Common myeloid progenitor, CD34-positive (primary cell): ENCODE measurements around the gene HDGF.
A peak's percentile ranks its signal among the peaks of the same experiment; 100 is the strongest.

Source experiments
- CTCF ChIA-PET: fragments of 350-600 bp; sonication (Branson Sonifier 250); formaldehyde crosslinking; loops from one replicate; lab custom pipeline; 2021; ENCODE audit warnings: antibody characterized with exemption; lab: Charles Lee
- POLR2A ChIA-PET: fragments of 350-600 bp; sonication (Branson Sonifier 250); formaldehyde crosslinking; loops from one replicate; lab custom pipeline; 2021; ENCODE audit warnings: antibody characterized with exemption; lab: Charles Lee
- DNase-seq, 3 donors: peaks; one replicate each; pipeline versions ENCODE4 v3.0.0 to v3.0.0-alpha.2; 2013
- H3K27ac ChIP-seq, 2 experiments: 1 replicate in 1 of 2; 2 replicates in 1 of 2; pipeline ENCODE4 v1.7.0; 2013; ENCODE audit warnings: inconsistent platforms in 2 of 2, low read length in 2 of 2, mild to moderate bottlenecking in 2 of 2, low read depth in 1 of 2, moderate library complexity in 1 of 2; ENCODE audit not compliant: severe bottlenecking in 2 of 2, insufficient read depth in 1 of 2, poor library complexity in 1 of 2
- H3K27me3 ChIP-seq, 5 experiments: replicated peaks in 2 of 5; 1 replicate in 3 of 5; 2 replicates in 2 of 5; pipeline versions ENCODE4 v1.6.1 to v1.7.0; 2013; ENCODE audit warnings: low read length in 4 of 5, mild to moderate bottlenecking in 2 of 5, moderate library complexity in 2 of 5, inconsistent platforms in 1 of 5; ENCODE audit not compliant: insufficient read depth in 5 of 5, control insufficient read depth in 4 of 5
- H3K36me3 ChIP-seq, 4 experiments: 1 replicate in 2 of 4; 2 replicates in 2 of 4; pipeline versions ENCODE4 v1.6.1 to v1.7.0; 2013; ENCODE audit warnings: low read length in 3 of 4, control low read depth in 1 of 4, mild to moderate bottlenecking in 1 of 4; ENCODE audit not compliant: control insufficient read depth in 4 of 4, insufficient read depth in 4 of 4
- H3K4me1 ChIP-seq, 4 experiments: 1 replicate in 3 of 4; 2 replicates in 1 of 4; pipeline versions ENCODE4 v1.6.1 to v1.7.1; 2013; ENCODE audit warnings: low read length in 3 of 4, mild to moderate bottlenecking in 3 of 4, control low read depth in 1 of 4, inconsistent platforms in 1 of 4, moderate library complexity in 1 of 4; ENCODE audit not compliant: control insufficient read depth in 4 of 4, insufficient read depth in 4 of 4; ENCODE audit errors: control extremely low read depth in 1 of 4
- H3K4me3 ChIP-seq, 7 experiments: 1 replicate in 4 of 7; 2 replicates in 3 of 7; pipeline versions ENCODE4 v1.5.1 to v1.7.0; 2013; ENCODE audit warnings: mild to moderate bottlenecking in 7 of 7, low read length in 6 of 7, moderate library complexity in 6 of 7, inconsistent platforms in 2 of 7, low read depth in 2 of 7, control low read depth in 1 of 7; ENCODE audit not compliant: insufficient read depth in 4 of 7, control insufficient read depth in 1 of 7; ENCODE audit errors: extremely low read depth in 1 of 7
- H3K9me3 ChIP-seq, 5 experiments: 1 replicate in 4 of 5; 2 replicates in 1 of 5; pipeline versions ENCODE4 v1.6.1 to v1.7.1; 2013; ENCODE audit warnings: low read length in 4 of 5, mild to moderate bottlenecking in 2 of 5, inconsistent platforms in 1 of 5, low read depth in 1 of 5, moderate library complexity in 1 of 5; ENCODE audit not compliant: control insufficient read depth in 4 of 5, insufficient read depth in 2 of 5; ENCODE audit errors: control extremely low read depth in 1 of 5
- WGBS: methylation state at CpG from one replicate; pipeline ENCODE4 v1.1.5; 2013; ENCODE audit not compliant: insufficient coverage; 5-methylcytosine and 5-hydroxymethylcytosine counted together

Gene HDGF

DNA sequence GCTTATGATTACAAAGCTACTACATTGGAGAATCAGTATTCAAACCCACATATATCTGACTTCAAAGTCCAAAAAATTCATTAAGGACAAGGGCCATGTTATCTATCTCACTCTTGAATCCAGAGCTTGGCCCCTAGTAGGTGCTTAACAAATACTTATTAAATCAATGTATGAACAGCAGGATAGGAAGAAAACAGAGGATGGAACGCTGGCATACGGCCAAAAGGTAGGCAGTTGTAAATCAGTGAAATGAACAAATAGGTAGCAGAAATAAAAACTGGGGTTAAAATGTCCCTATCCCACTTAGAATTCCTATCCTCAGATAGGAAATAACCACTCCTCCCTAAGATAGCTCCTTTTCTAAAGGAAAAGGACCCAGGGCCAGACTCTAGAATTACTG lies 12.6 kb downstream of the HDGF start:
- Histone ChIP-seq H3K9me3 (no peaks in the 10 kb centered on the region), H3K36me3 (peaks cover 14 to 62% (median 33%) of the 10 kb centered on the region in 4 experiments), H3K4me1 (peaks cover 11 to 32% (median 21%) of the 10 kb centered on the region in 4 experiments), H3K27ac (no peak overlapping the region), H3K27me3 (no peaks in the 10 kb centered on the region), H3K4me3 (no peak overlapping the region)
- POLR2A ChIA-PET = interaction anchor here (0.8 kb wide), 1 partner anchor 11 kb away, joined by 3 read pairs; the partner anchor contains the start of genes ISG20L2 and METTL25B
- WGBS = no CpG with 5 or more reads among the region's 2 CpGs
- CTCF ChIA-PET = interaction anchor here (1.4 kb wide), 1 partner anchor 12 kb away, joined by 4 read pairs; the partner anchor contains the start of gene METTL25B
- DNase-seq = no peak

- Histone ChIP-seq H3K27me3 (no peaks in the 10 kb centered on the region), H3K36me3 (peaks cover 18 to 62% (median 34%) of the 10 kb centered on the region in 4 experiments), H3K4me3 (no peak overlapping the region), H3K9me3 (no peaks in the 10 kb centered on the region), H3K4me1 (peaks cover 11 to 29% (median 18%) of the 10 kb centered on the region in 4 experiments), H3K27ac (no peak overlapping the region)
- ChIA-PET CTCF (interaction anchor here (1.4 kb wide), 1 partner anchor 11 kb away, joined by 4 read pairs; the partner anchor contains the start of gene METTL25B), POLR2A (interaction anchor here (0.8 kb wide), 1 partner anchor 10 kb away, joined by 3 read pairs; the partner anchor contains the start of genes ISG20L2 and METTL25B)
- no peak for DNase-seq
- WGBS = 95% methylated on average over 7 of the region's 10 CpGs
Observed at GRCh38 chr1:156738407-156738806, 13.1 kb downstream of the HDGF start.

DNA sequence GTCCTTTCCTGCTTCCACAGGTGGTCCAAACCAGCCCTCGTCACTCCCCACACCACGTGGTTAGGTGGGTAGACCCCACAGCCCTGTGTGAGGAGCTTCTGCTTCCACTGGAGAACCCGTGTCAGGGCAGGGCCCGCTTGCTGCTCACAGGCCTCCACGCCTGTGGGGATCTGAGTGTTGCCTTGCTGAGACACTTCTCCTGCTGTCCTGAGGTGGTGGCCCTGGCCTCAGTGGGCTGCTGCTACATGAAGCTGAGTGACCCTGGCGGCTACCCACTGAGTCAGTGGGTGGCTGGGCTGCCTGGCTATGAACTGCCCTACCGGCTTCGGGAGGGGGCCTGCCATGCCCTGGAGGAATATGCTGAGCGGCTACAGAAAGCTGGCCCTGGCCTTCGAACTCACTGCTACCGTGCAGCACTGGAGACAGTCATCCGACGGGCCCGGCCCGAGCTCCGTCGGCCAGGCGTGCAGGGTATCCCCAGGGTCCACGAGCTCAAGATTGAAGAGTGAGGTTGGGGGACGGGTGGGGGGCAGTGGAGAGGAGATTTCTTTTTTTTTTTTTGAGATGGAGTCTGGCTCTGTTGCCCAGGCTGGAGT lies 17.4 kb downstream of the HDGF start:
- WGBS = 98% methylated on average over 19 of the region's 20 CpGs
- Histone ChIP-seq H3K27ac (no peak overlapping the region), H3K4me3 (no peak overlapping the region), H3K36me3 (peaks cover 16 to 60% (median 33%) of the 10 kb centered on the region in 4 experiments), H3K4me1 (peaks cover 4 to 7% (median 7%) of the 10 kb centered on the region in 4 experiments), H3K9me3 (no peaks in the 10 kb centered on the region), H3K27me3 (no peaks in the 10 kb centered on the region)
- DNase-seq = no peak
- ChIA-PET POLR2A (no interaction called here), CTCF (interaction anchor here (1.1 kb wide), 1 partner anchor 44 kb away, joined by 3 read pairs; no protein-coding TSS in a partner anchor)

DNA sequence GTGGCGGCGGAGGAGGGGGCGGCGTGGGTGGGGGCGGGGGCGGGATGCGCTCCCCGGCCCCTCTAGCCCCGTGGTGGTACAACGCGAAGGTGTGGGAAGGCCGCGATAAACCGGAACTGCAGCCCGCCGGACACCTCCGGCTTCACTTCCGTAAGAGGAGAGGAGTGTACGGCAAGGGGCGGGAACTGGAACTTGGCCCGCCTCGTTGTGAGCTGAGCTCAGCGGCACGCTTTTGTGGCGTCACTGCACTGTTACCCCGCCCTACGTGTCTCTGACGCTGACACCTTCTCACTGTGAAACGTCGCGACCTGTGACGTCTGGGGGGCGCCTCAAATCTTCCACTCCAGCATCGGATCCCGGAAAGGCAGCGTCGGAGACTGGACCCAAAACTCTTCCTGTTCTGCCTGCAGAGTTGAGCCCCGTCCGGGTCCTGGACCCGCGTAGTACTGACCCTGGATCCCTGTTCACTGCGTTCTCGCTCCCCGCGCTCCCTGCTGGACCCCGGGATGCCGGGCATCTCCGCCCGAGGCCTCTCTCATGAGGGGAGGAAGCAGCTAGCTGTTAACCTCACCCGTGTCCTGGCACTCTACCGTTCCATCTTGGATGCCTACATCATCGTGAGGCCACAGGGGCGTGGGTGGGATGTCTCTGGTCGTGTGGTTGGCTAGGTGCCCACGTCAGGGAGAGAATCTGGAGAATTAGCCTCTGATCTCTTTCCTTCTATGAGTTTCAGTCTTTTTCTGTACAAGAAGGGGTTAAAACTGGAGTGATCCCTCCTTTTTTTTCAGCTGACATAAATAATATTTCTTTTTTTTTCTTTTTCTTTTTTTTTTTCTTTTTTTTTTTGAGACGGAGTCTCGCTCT lies 22.6 kb downstream of the HDGF start, which contains the start of gene ISG20L2:
Gene ISG20L2, minus strand, starts transcription at position 168 of the 864 bp plus-strand sequence. CDS start 1,114 bp downstream, outside the sequence.
- Histone ChIP-seq H3K4me1 (peaks cover 24 to 45% (median 39%) of the 10 kb centered on the region in 4 experiments), H3K36me3 (peaks cover 11 to 36% (median 25%) of the 10 kb centered on the region in 4 experiments), H3K27ac (peak within 1 kb of the TSS; percentile 76 to 88), H3K4me3 (peak within 1 kb of the TSS; percentile 64 to 98 (median 94)), H3K9me3 (no peaks in the 10 kb centered on the region), H3K27me3 (no peaks in the 10 kb centered on the region)
- peak; percentile 99 for DNase-seq
- CTCF ChIA-PET = interaction anchor here (0.6 to 17.7 kb wide), 18 partner anchors 13 to 196 kb away, joined by 3 to 393 read pairs (median 12); partner anchors contain the start of genes HDGF, INSRR, MRPL24 and NES
- POLR2A ChIA-PET = interaction anchor here (0.5 to 2.0 kb wide), 9 partner anchors 10 to 103 kb away, joined by 3 to 10 read pairs (median 4); partner anchors contain the start of genes HDGF, MRPL24 and PRCC
- WGBS = under 1% methylated on average over 38 of the region's 57 CpGs

DNA sequence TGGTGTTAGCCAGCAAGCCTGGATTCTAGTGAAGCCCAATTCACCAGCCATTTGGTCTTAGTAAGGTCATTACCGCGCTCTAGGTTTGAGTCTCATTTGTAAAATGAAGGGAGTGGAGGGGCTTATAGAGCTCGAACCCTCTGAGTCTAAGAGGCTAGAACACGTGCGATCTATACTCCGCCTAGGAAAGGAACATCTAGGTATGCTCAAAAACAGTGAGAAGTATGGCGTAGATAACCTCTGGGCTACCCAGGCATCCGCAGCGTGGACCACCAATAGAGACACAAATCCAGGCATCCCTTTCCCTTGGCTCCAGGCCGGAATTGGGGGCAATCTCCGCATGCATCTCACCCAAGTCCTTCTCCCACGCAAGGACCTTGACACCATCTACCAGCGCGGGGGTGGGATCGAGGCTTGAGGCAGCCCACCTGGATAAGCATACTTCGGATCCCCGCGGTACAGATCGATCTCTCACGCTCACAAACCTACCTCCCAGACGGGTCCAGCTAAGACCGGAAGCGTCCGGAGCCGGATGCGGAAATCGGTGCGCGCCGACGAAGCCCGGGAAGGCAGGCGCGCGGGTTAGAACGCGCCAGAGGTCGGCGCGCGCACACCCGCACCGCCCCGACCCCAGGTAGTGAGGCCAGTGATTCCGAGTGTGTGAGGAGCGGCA lies 23.4 kb downstream of the HDGF start, which contains the start of gene METTL25B:
Gene METTL25B, plus strand, starts transcription at position 544 of the 673 bp plus-strand sequence. CDS start 636 bp downstream, outside the sequence.
- H3K9me3 ChIP-seq = no peaks in the 10 kb centered on the region
- peaks cover 10 to 36% (median 28%) of the 10 kb centered on the region in 4 experiments for H3K36me3 ChIP-seq
- H3K4me1 ChIP-seq = peaks cover 24 to 45% (median 39%) of the 10 kb centered on the region in 4 experiments
- peak in 2 of 3 donors; percentile 48 to 81 for DNase-seq
- POLR2A ChIA-PET = interaction anchor here (0.5 to 2.0 kb wide), 9 partner anchors 11 to 649 kb away, joined by 3 to 10 read pairs (median 4); partner anchors contain the start of genes HDGF, MRPL24 and PRCC
- 0% methylated on average over 24 of the region's 46 CpGs for WGBS
- H3K27me3 ChIP-seq = no peaks in the 10 kb centered on the region
- H3K4me3 ChIP-seq = peak within 1 kb of the TSS; percentile 64 to 98 (median 94)
- CTCF ChIA-PET = interaction anchor here (0.8 to 17.7 kb wide), 23 partner anchors 11 to 201 kb away, joined by 3 to 393 read pairs (median 14); partner anchors contain the start of genes CRABP2, HDGF, INSRR and MRPL24
- H3K27ac ChIP-seq = peak within 1 kb of the TSS; percentile 76 to 88

GRCh38 chr1:156727492-156727891 lies 24.0 kb downstream of the HDGF start:
- DNase-seq = no peak
- no peaks in the 10 kb centered on the region for H3K27me3 ChIP-seq
- peaks cover 13 to 35% (median 28%) of the 10 kb centered on the region in 4 experiments for H3K36me3 ChIP-seq
- no peaks in the 10 kb centered on the region for H3K9me3 ChIP-seq
- CTCF ChIA-PET = interaction anchor here (1.0 to 17.7 kb wide), 27 partner anchors 10 to 202 kb away, joined by 3 to 393 read pairs (median 12); partner anchors contain the start of genes CRABP2, HDGF, INSRR and MRPL24
- H3K27ac ChIP-seq = peak overlapping the region in 1 of 2 experiments; percentile 82
- peaks cover 24 to 45% (median 39%) of the 10 kb centered on the region in 4 experiments for H3K4me1 ChIP-seq
- peak overlapping the region; percentile 64 to 98 (median 94) for H3K4me3 ChIP-seq
- WGBS = 55% methylated on average over 7 of the region's 7 CpGs
- POLR2A ChIA-PET = interaction anchor here (0.6 to 1.1 kb wide), 2 partner anchors 14 to 649 kb away, joined by 4 read pairs; partner anchors contain the start of gene MRPL24
